Neuronal stem cell (in vitro differentiated cells): Measurements from ENCODE around the gene GNB2.
"Not testable (repeated sequence)": the region's sequence is repeated elsewhere in the genome, so short reads cannot be mapped to it uniquely, and the experiment has no call there.

Experiments used
- DNase-seq: peaks from one replicate; pipeline ENCODE4 v3.0.0-alpha.2; 2013; ENCODE audit warnings: low spot score
- H2AFZ ChIP-seq: one replicate; pipeline ENCODE4 v1.6.1; 2013; ENCODE audit warnings: mild to moderate bottlenecking, low read length, inconsistent platforms
- H2AK5ac ChIP-seq: 2 replicates; pipeline ENCODE4 v1.6.1; 2013; ENCODE audit warnings: low read depth, mild to moderate bottlenecking, inconsistent platforms, low read length, moderate library complexity, mixed read lengths
- H2BK120ac ChIP-seq: 2 replicates; pipeline ENCODE4 v1.6.1; 2013; ENCODE audit warnings: low read depth, mild to moderate bottlenecking, inconsistent platforms, low read length, moderate library complexity, mixed read lengths
- H2BK12ac ChIP-seq: one replicate; pipeline ENCODE4 v1.6.1; 2013; ENCODE audit warnings: low read length, inconsistent platforms
- H2BK15ac ChIP-seq: 2 replicates; pipeline ENCODE4 v1.6.1; 2013; ENCODE audit warnings: mild to moderate bottlenecking, low read length, inconsistent platforms, mixed read lengths
- H2BK5ac ChIP-seq: one replicate; pipeline ENCODE4 v1.6.1; 2013; ENCODE audit warnings: inconsistent platforms, mild to moderate bottlenecking, low read length, moderate library complexity
- H3K14ac ChIP-seq: one replicate; pipeline ENCODE4 v1.6.1; 2013; ENCODE audit warnings: low read length, inconsistent platforms
- H3K18ac ChIP-seq: 2 replicates; pipeline ENCODE4 v1.6.1; 2013; ENCODE audit warnings: low read length, inconsistent platforms
- H3K23ac ChIP-seq: 2 replicates; pipeline ENCODE4 v1.6.1; 2013; ENCODE audit warnings: low read depth, mild to moderate bottlenecking, mixed read lengths, low read length, inconsistent platforms; ENCODE audit not compliant: poor library complexity
- H3K27ac ChIP-seq: replicated peaks from 3 replicates; pipeline ENCODE4 v1.5.1; 2013; ENCODE audit warnings: low read length, inconsistent platforms
- H3K27me3 ChIP-seq, 3 experiments: 2 replicates each; pipeline ENCODE4 v1.6.1; 2013; ENCODE audit warnings: low read length in 3 of 3, mild to moderate bottlenecking in 2 of 3, inconsistent platforms in 1 of 3, low read depth in 1 of 3, mixed read lengths in 1 of 3, moderate library complexity in 1 of 3; ENCODE audit not compliant: control insufficient read depth in 3 of 3, insufficient read depth in 3 of 3
- H3K36me3 ChIP-seq, 2 donors: replicated peaks in 1 of 2; 2 replicates each; pipeline ENCODE4 v1.6.1; 2013; ENCODE audit warnings: low read length in 2 of 2; ENCODE audit not compliant: control insufficient read depth in 2 of 2, insufficient read depth in 2 of 2
- H3K4ac ChIP-seq: 2 replicates; pipeline ENCODE4 v1.6.1; 2013; ENCODE audit warnings: inconsistent platforms, mild to moderate bottlenecking, low read length, moderate library complexity
- H3K4me1 ChIP-seq, 2 donors: 1 replicate in 1 of 2; 2 replicates in 1 of 2; pipeline ENCODE4 v1.6.1; 2013; ENCODE audit warnings: low read length in 2 of 2, low read depth in 1 of 2; ENCODE audit not compliant: control insufficient read depth in 2 of 2, insufficient read depth in 1 of 2
- H3K4me2 ChIP-seq: one replicate; pipeline ENCODE4 v1.6.1; 2013; ENCODE audit warnings: mild to moderate bottlenecking, low read length, inconsistent platforms; ENCODE audit not compliant: insufficient read depth, poor library complexity, severe bottlenecking
- H3K4me3 ChIP-seq, 2 donors: 2 replicates each; pipeline ENCODE4 v1.5.1; 2013; ENCODE audit warnings: low read length in 2 of 2, mild to moderate bottlenecking in 2 of 2, inconsistent platforms in 1 of 2, moderate library complexity in 1 of 2
- H3K79me1 ChIP-seq: one replicate; pipeline ENCODE4 v1.6.1; 2013; ENCODE audit warnings: low read depth, mild to moderate bottlenecking, inconsistent platforms, low read length, moderate library complexity
- H3K9ac ChIP-seq: one replicate; pipeline ENCODE4 v1.6.1; 2013; ENCODE audit warnings: mild to moderate bottlenecking, low read depth, low read length, inconsistent platforms; ENCODE audit not compliant: poor library complexity
- H3K9me3 ChIP-seq, 2 donors: replicated peaks in 1 of 2; 2 replicates each; pipeline versions ENCODE3 to v1.6.1; 2013; ENCODE audit warnings: low read length in 2 of 2, mild to moderate bottlenecking in 2 of 2, inconsistent platforms in 1 of 2, low read depth in 1 of 2, mixed read lengths in 1 of 2, moderate library complexity in 1 of 2; ENCODE audit not compliant: control insufficient read depth in 2 of 2, insufficient read depth in 1 of 2
- H4K8ac ChIP-seq: one replicate; pipeline ENCODE4 v1.6.1; 2013; ENCODE audit warnings: low read depth, mild to moderate bottlenecking, inconsistent platforms, low read length, moderate library complexity
- H4K91ac ChIP-seq: one replicate; pipeline ENCODE4 v1.6.1; 2013; ENCODE audit warnings: low read length, low read depth, mild to moderate bottlenecking, inconsistent platforms; ENCODE audit not compliant: poor library complexity
- WGBS, 2 donors: extraction: QIAGEN DNeasy Blood & Tissue Kit; methylation state at CpG; one replicate each; pipeline ENCODE4 v1.1.7; 2013; ENCODE audit warnings: missing lambda C conversion rate in 2 of 2, mixed read lengths in 1 of 2; ENCODE audit not compliant: insufficient read length in 2 of 2, insufficient replicate concordance in 1 of 2; ENCODE audit errors: extremely low coverage in 2 of 2; 5-methylcytosine and 5-hydroxymethylcytosine counted together

The GNB2 gene

GRCh38 chr7:100665168-100665726 is 8.3 kb upstream of the GNB2 start:
- no peak overlapping the region for H3K18ac ChIP-seq
- no peak overlapping the region for H4K91ac ChIP-seq
- no peak overlapping the region for H3K27ac ChIP-seq
- no CpG with 5 or more reads among the region's 5 CpGs for WGBS, 2 donors
- no peak overlapping the region for H3K4ac ChIP-seq
- no peak overlapping the region for H2AK5ac ChIP-seq
- no peaks in the 10 kb centered on the region for H3K79me1 ChIP-seq
- no peaks in the 10 kb centered on the region for H3K4me1 ChIP-seq
- no peak overlapping the region for H2BK15ac ChIP-seq
- no peak overlapping the region for H3K4me3 ChIP-seq
- no peak overlapping the region for H2BK5ac ChIP-seq
- H4K8ac ChIP-seq: no peak overlapping the region
- no peaks in the 10 kb centered on the region for H3K36me3 ChIP-seq
- H3K9me3 ChIP-seq: no peaks in the 10 kb centered on the region
- no peak overlapping the region for H2AFZ ChIP-seq
- no peak for DNase-seq
- no peak overlapping the region for H3K14ac ChIP-seq
- H3K9ac ChIP-seq: no peak overlapping the region
- H3K4me2 ChIP-seq: no peak overlapping the region
- no peak overlapping the region for H2BK12ac ChIP-seq
- no peak overlapping the region for H2BK120ac ChIP-seq
- H3K27me3 ChIP-seq: peaks cover 0 to 2% (median 0%) of the 10 kb centered on the region in 3 experiments
- H3K23ac ChIP-seq: no peak overlapping the region

GRCh38 chr7:100667331-100668068 is 6.0 kb upstream of the GNB2 start:
- H2AFZ ChIP-seq: no peak overlapping the region

GRCh38 chr7:100668069-100668449 is 5.5 kb upstream of the GNB2 start:
- H3K18ac ChIP-seq: no peak overlapping the region
- H2AFZ ChIP-seq: no peak overlapping the region
- no peak overlapping the region for H2BK15ac ChIP-seq
- WGBS, 2 donors: no CpG with 5 or more reads among the region's 2 CpGs
- no peak overlapping the region for H4K8ac ChIP-seq
- no peak overlapping the region for H3K4ac ChIP-seq
- no peak overlapping the region for H2BK120ac ChIP-seq
- peaks cover 0 to 2% (median 0%) of the 10 kb centered on the region in 3 experiments for H3K27me3 ChIP-seq
- H2BK12ac ChIP-seq: no peak overlapping the region
- DNase-seq: no peak
- H3K27ac ChIP-seq: no peak overlapping the region
- H2AK5ac ChIP-seq: no peak overlapping the region
- no peak overlapping the region for H3K9ac ChIP-seq
- H3K4me3 ChIP-seq: no peak overlapping the region
- H2BK5ac ChIP-seq: no peak overlapping the region
- no peak overlapping the region for H3K23ac ChIP-seq
- no peaks in the 10 kb centered on the region for H3K9me3 ChIP-seq
- H3K36me3 ChIP-seq: no peaks in the 10 kb centered on the region
- no peak overlapping the region for H4K91ac ChIP-seq
- no peak overlapping the region for H3K4me2 ChIP-seq
- H3K14ac ChIP-seq: no peak overlapping the region
- no peaks in the 10 kb centered on the region for H3K79me1 ChIP-seq
- no peaks in the 10 kb centered on the region for H3K4me1 ChIP-seq

More at GRCh38 chr7:100667331-100668068, 6.0 kb upstream of the GNB2 start:
- Histone ChIP-seq H4K91ac (no peak overlapping the region), H3K4me3 (no peak overlapping the region), H2BK5ac (no peak overlapping the region), H3K9me3 (no peaks in the 10 kb centered on the region), H4K8ac (no peak overlapping the region), H3K14ac (no peak overlapping the region), H3K79me1 (no peaks in the 10 kb centered on the region), H3K27me3 (peaks cover 0 to 2% (median 0%) of the 10 kb centered on the region in 3 experiments), H3K4ac (no peak overlapping the region), H3K18ac (no peak overlapping the region), H3K27ac (no peak overlapping the region), H3K9ac (no peak overlapping the region), H3K23ac (no peak overlapping the region), H3K36me3 (no peaks in the 10 kb centered on the region), H2BK120ac (no peak overlapping the region), H2AK5ac (no peak overlapping the region), H2BK15ac (no peak overlapping the region), H3K4me2 (no peak overlapping the region), H3K4me1 (no peaks in the 10 kb centered on the region), H2BK12ac (no peak overlapping the region)
- no peak for DNase-seq
- WGBS, 2 donors: no CpG with 5 or more reads among the region's 16 CpGs

GRCh38 chr7:100669106-100669505 is 4.4 kb upstream of the GNB2 start:
- not testable (repeated sequence) for H3K9ac ChIP-seq, DNase-seq

More at GRCh38 chr7:100669106-100669505, 4.4 kb upstream of the GNB2 start:
- not testable (repeated sequence) for H2BK15ac ChIP-seq, H4K91ac ChIP-seq, H3K4me3 ChIP-seq, H3K14ac ChIP-seq, H3K23ac ChIP-seq, H4K8ac ChIP-seq, H3K4me1 ChIP-seq, H3K9me3 ChIP-seq, H3K4ac ChIP-seq, H2BK5ac ChIP-seq, H3K79me1 ChIP-seq, H3K27ac ChIP-seq, H3K18ac ChIP-seq, H3K4me2 ChIP-seq, H2AK5ac ChIP-seq, H2BK12ac ChIP-seq, H2BK120ac ChIP-seq, H3K36me3 ChIP-seq, H2AFZ ChIP-seq, H3K27me3 ChIP-seq
- WGBS, 2 donors: no CpG with 5 or more reads among the region's 12 CpGs
